Transverse colon (tissue), 4 donors: ENCODE data around the gene MGAT5.

Source experiments
- CTCF ChIP-seq, 5 experiments: fragments of 200-600 bp in 3 of 5; fragments of 450-650 bp in 2 of 5; sonication (generic) in 3 of 5; IDR thresholded peaks; 1 replicate in 2 of 5; 2 replicates in 3 of 5; pipeline ENCODE4 v1.5.1; 2016 to 2017; ENCODE audit warnings: antibody characterized with exemption in 5 of 5, inconsistent platforms in 3 of 5, mild to moderate bottlenecking in 2 of 5, moderate library complexity in 1 of 5
- EP300 ChIP-seq: sonication (generic); formaldehyde crosslinking; IDR thresholded peaks from one replicate; pipeline ENCODE4 v1.6.1; 2017; ENCODE audit warnings: antibody characterized with exemption, low read depth
- POLR2A ChIP-seq: fragments of 450-650 bp; IDR thresholded peaks from one replicate; pipeline ENCODE4 v1.6.1; 2016; ENCODE audit warnings: antibody characterized with exemption, mild to moderate bottlenecking, moderate library complexity
- POLR2AphosphoS5 ChIP-seq, 3 donors: sonication (generic); formaldehyde crosslinking; IDR thresholded peaks; one replicate each; pipeline ENCODE4 v1.6.1; 2016; ENCODE audit warnings: antibody characterized with exemption in 3 of 3

GRCh38 chr2:134490559-134490958, 236.7 kb downstream of the MGAT5 start:
- TF ChIP-seq CTCF (IDR thresholded peaks at IDR 0.05): no peak
- no peak for TF ChIP-seq POLR2AphosphoS5 (IDR thresholded peaks at IDR 0.05)
- TF ChIP-seq EP300: no peak
- no peak for TF ChIP-seq POLR2A
